Kidney (tissue), 11 donors: Measurements from ENCODE around the gene FAM83G. TPM values are rescaled to one million over a fixed set of nuclear protein-coding genes. Genes with fewer than 3 reads are reported as not detected.
"Not testable (repeated sequence)": the region's sequence is repeated elsewhere in the genome, so short reads cannot be mapped to it uniquely, and the experiment has no call there.

Experiments
- DNase-seq, 5 donors: peaks; one replicate each; pipeline ENCODE4 v3.0.0-alpha.2; 2013 to 2020
- FAIRE-seq: peaks from 2 replicates; lab custom pipeline; 2012; peaks lifted over from hg19 to GRCh38; lab: Jason Lieb, UNC
- H3K27ac ChIP-seq, 2 donors: one replicate each; pipeline ENCODE4 v1.7.0; 2013; ENCODE audit warnings: low read depth in 2 of 2, low read length in 2 of 2, inconsistent platforms in 1 of 2
- H3K27me3 ChIP-seq: one replicate; pipeline ENCODE4 v1.7.1; 2013; ENCODE audit warnings: low read length, inconsistent platforms; ENCODE audit not compliant: control insufficient read depth, insufficient read depth
- H3K36me3 ChIP-seq, 3 donors: one replicate each; pipeline versions ENCODE4 v1.7.0 to v1.7.1; 2013; ENCODE audit warnings: low read length in 3 of 3, control low read depth in 1 of 3, inconsistent platforms in 1 of 3; ENCODE audit not compliant: insufficient read depth in 3 of 3, control insufficient read depth in 2 of 3
- H3K4me1 ChIP-seq, 3 donors: one replicate each; pipeline versions ENCODE4 v1.7.0 to v1.7.1; 2013; ENCODE audit warnings: low read length in 3 of 3, inconsistent platforms in 1 of 3, low read depth in 1 of 3; ENCODE audit not compliant: control insufficient read depth in 2 of 3, insufficient read depth in 2 of 3
- H3K4me3 ChIP-seq, 3 donors: one replicate each; pipeline versions ENCODE4 v1.7.0 to v1.8.1; 2013; ENCODE audit warnings: low read length in 3 of 3, control low read depth in 1 of 3, inconsistent platforms in 1 of 3
- H3K9ac ChIP-seq, 3 donors: one replicate each; pipeline versions ENCODE4 v1.7.0 to v1.7.1; 2013; ENCODE audit warnings: low read length in 3 of 3, control low read depth in 1 of 3, inconsistent platforms in 1 of 3
- H3K9me3 ChIP-seq, 3 donors: one replicate each; pipeline versions ENCODE4 v1.7.0 to v1.7.1; 2013; ENCODE audit warnings: low read length in 3 of 3, control low read depth in 1 of 3, inconsistent platforms in 1 of 3; ENCODE audit not compliant: control insufficient read depth in 2 of 3, insufficient read depth in 1 of 3
- intact Hi-C: fragments of 100-400 bp; cut with DNase I; formaldehyde crosslinking; loops from one replicate; pipeline ENCODE4 v1.11.1; 2022
- polyA plus RNA-seq: library from polyadenylated mRNA; stranded (reverse); fragments of 350-450 nt; fragmentation: Illumina TruSeq; extraction: RNeasy Lipid Tissue Mini Kit (QIAGEN cat#74804); gene quantifications from one replicate; pipeline ENCODE4 v1.2.3, GENCODE V29; 2014; ENCODE audit warnings: low read depth, low replicate concordance; ENCODE audit not compliant: insufficient read depth
- total RNA-seq: library from RNA; stranded (reverse); fragmentation: NEBNext Ultra II Directional; extraction: Animal tissue kit (Norgen Biotek cat#: 25700); gene quantifications from one replicate; pipeline ENCODE4 v1.2.1, GENCODE V29; 2021
- donor health status: control.
- donor health status: control.
- donor health status: DM: yes; HTN: yes; CAD: no.
- donor health status: Normal renal cell carcinoma (clear cell type).

FAM83G gene
- total and polyA plus RNA-seq, 2 donors from 2014 or later = 4.9 to 8.0 TPM

DNA sequence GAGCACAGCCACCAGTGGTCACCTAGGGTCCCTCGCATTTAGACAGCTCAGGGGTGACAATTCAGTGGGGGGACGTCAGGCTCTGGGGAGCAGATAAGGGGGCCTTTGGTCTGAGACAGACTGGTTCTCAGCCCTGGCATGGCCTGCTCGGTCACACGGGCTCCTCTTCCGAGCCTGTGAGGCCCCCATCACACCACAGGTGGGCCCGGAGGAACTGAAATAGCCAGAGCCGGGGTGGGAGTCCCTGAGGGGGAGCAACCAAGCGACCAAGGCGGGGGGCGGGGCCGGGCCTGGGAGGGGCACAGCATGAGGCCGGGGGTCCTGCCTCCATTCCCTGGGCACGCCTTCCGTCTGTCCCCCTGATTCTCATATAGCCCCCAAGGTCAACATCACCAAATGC lies 37.8 kb upstream of the FAM83G start:
- H3K9ac ChIP-seq, H3K27me3 ChIP-seq, H3K27ac ChIP-seq, DNase-seq, H3K4me1 ChIP-seq, FAIRE-seq, intact Hi-C loops, H3K36me3 ChIP-seq, H3K4me3 ChIP-seq, H3K9me3 ChIP-seq: not testable (repeated sequence)

DNA sequence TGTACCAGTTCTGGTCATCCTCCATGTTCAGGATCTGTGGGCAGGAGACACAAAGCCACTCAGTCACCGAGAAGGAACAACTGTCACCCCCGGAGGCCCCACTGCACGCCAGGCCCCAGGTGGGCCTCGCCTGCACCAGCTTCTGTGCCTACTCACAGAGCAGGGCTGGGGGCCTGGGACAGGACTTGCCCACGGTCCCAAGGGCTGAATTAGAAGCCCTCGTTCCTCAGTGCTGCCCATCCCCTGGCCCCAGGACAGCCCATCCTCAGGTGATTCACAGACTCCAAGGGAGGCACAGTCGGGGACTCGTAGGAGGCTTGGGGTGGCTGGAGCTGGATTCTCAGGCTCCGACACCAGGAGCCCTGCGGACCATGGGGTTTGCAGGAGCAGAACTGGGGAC lies 37.3 kb upstream of the FAM83G start:
- H3K4me1 ChIP-seq, H3K27me3 ChIP-seq, H3K9ac ChIP-seq, FAIRE-seq, H3K27ac ChIP-seq, H3K9me3 ChIP-seq, intact Hi-C loops, H3K4me3 ChIP-seq, H3K36me3 ChIP-seq: not testable (repeated sequence)
- DNase-seq = peak in 1 of 5 donors; percentile 1

DNA sequence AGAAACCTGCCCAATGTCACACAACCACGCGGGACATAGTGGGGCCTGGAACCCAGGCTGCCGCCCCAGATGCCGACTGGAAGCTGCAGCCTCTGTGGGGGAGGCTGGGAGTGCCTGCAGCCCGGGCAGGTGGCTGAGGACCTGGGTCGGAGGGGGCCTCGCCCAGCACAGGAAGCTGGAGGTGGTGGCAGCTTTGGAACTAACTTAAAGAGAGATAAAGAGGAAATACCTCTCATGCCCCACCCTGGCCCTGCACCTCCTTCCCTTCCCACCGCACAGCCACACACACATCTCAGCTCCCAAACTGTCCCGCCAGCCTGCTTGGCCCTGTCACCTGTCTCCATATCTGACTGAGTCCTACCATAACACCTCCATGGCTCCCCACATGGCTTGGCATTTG lies 35.8 kb upstream of the FAM83G start:
- H3K27me3 ChIP-seq, H3K9ac ChIP-seq, H3K36me3 ChIP-seq, H3K4me3 ChIP-seq, intact Hi-C loops, H3K9me3 ChIP-seq, H3K27ac ChIP-seq, DNase-seq, FAIRE-seq, H3K4me1 ChIP-seq: not testable (repeated sequence)

DNA sequence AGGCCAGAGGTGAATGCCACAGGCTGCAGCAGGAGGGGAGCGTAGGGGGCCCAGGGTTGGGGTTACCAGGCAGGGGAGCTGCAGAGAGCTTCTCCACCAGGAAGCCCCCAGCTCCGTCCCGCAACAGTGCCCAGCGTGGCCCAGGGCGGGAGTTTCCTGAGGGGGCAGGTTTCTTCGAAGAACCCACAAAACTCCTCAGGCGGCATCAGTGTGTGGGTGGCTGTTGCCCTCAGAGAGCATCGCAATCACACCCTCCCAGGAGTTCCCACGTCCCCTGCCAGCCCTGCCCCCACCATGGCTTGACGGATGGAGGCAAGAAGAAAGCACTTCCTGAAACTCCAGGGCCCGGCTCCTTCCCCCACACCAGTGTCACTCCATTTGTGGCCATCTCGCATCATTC lies 34.2 kb upstream of the FAM83G start:
- H3K4me3 ChIP-seq, H3K9me3 ChIP-seq, H3K27me3 ChIP-seq, H3K9ac ChIP-seq, H3K4me1 ChIP-seq, H3K36me3 ChIP-seq, FAIRE-seq, H3K27ac ChIP-seq, intact Hi-C loops, DNase-seq: not testable (repeated sequence)

DNA sequence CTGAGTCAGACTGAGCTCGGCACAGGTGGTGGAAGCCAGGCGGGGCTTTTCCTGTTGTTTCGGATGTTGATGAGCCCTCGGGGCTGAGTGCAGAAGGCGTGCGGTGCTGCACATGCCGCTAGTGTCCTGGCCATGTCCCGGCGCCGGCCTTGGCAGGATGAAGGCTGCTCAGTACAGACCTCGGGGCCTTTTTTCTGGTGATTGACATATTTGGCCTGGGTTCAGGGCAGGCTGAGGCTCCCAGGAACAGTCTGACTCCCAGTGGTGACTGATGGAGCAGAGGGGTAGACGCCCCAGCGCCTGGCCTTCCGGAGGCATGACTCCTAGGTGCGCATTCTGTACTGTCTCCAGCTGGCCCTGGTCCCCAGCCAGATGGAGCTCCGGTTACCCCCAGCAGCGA lies 33.4 kb upstream of the FAM83G start:
- DNase-seq, intact Hi-C loops, H3K27me3 ChIP-seq, H3K4me1 ChIP-seq, H3K27ac ChIP-seq, H3K36me3 ChIP-seq, H3K9me3 ChIP-seq, FAIRE-seq, H3K4me3 ChIP-seq, H3K9ac ChIP-seq: not testable (repeated sequence)

DNA sequence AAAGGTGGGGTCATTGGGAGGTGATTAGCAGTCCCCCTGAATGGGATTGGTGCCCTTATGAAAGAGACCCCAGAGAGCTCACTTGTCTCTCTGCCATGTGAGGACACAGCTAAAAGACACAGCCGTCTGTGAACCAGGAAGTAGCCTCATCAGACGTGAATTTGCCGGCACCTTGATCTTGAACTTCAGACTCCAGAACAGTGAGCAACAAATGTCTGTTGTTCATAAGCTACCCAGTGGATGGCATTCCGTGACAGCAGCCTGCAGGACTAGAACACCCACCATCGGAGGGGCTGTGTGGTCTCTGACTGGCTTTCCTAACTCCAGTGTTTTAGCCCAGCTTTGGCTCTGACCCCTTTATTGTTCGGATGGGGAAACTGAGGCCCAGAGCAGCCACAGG lies 33.0 kb upstream of the FAM83G start:
- H3K27ac ChIP-seq, H3K4me3 ChIP-seq, DNase-seq, H3K9ac ChIP-seq, H3K36me3 ChIP-seq, H3K4me1 ChIP-seq, H3K9me3 ChIP-seq, intact Hi-C loops, H3K27me3 ChIP-seq, FAIRE-seq: not testable (repeated sequence)

DNA sequence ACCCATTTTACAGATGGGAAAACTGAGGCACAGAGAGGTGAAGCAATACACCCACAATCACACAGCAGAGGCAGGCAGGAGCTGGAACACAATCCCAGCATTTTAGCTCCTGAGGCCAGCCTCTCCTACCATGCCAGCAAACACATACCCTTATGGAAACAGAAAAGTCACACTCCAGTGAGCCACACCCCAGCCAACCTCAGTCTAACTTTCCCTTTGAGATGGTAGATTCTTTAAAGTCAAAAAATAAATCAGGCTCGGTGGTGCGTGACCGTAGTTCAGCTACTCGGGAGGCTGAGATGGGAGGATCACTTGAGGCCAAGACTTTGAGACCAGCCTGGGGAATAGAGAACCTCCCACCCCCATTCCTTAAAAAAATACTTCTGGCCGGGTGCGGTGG lies 31.6 kb upstream of the FAM83G start:
- H3K36me3 ChIP-seq, H3K9ac ChIP-seq, H3K9me3 ChIP-seq, DNase-seq, intact Hi-C loops, H3K4me3 ChIP-seq, H3K27ac ChIP-seq, FAIRE-seq, H3K4me1 ChIP-seq, H3K27me3 ChIP-seq: not testable (repeated sequence)

DNA sequence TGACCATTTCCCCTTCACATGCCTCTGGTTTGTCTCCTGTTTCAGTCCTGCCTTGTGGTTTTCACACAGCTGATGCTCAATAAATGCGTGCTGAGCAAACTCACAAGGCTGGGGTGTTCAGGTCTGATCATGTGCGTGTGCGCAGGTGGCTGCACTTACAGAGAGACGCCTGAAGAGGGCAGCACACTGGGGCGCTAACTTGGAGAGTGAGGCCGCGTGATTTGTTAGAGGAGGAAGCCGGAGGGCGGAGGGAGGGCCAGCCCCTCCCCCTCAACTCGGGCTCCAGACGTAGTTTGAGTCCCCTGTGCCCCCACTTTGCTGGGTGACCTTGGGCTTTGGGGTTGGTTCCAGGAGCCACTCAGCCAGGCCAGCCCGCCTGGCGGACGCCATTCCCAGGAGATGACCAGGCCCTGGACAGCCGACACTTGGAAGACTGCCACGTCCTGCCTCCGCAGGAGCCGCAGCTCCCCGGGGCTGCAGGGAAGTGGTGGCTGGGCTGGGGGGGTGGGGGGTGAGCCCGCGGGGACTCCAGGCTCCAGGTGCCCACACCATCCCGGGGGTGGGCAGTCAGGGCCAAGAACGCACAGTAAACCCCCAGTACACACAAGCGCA lies 27.9 kb upstream of the FAM83G start:
- DNase-seq, H3K27ac ChIP-seq, H3K4me1 ChIP-seq, H3K27me3 ChIP-seq, FAIRE-seq, H3K36me3 ChIP-seq, H3K4me3 ChIP-seq, intact Hi-C loops, H3K9me3 ChIP-seq, H3K9ac ChIP-seq: not testable (repeated sequence)
